NCI-H345 treated with DMSO at 0.1 percent for 48 hours (cell line): ENCODE results near the gene HACD2.

ENCODE experiments used
- DNase-seq: peaks from one replicate; lab custom pipeline; 2025; ENCODE audit not compliant: unreplicated experiment; lab: John Stamatoyannopoulos, UW

HACD2 gene

GRCh38 chr3:123486460-123486859 is 98.4 kb downstream of the HACD2 start:
- no peak for DNase-seq

GRCh38 chr3:123485551-123485950 is 99.3 kb downstream of the HACD2 start:
- no peak for DNase-seq

GRCh38 chr3:123483146-123483545 is 101.7 kb downstream of the HACD2 start:
- no peak for DNase-seq

GRCh38 chr3:123481722-123482457 is 103.0 kb downstream of the HACD2 start:
- DNase-seq, result no peak

- no peak for DNase-seq
Observed at GRCh38 chr3:123481071-123481470, 103.8 kb downstream of the HACD2 start.

GRCh38 chr3:123480428-123480827 is 104.4 kb downstream of the HACD2 start:
- no peak for DNase-seq

GRCh38 chr3:123479891-123480290 is 105.0 kb downstream of the HACD2 start:
- no peak for DNase-seq

- no peak for DNase-seq
Observed at GRCh38 chr3:123478314-123478713, 106.5 kb downstream of the HACD2 start.

- no peak for DNase-seq
Observed at GRCh38 chr3:123476967-123477750, 107.7 kb downstream of the HACD2 start.

GRCh38 chr3:123475786-123476185 is 109.1 kb downstream of the HACD2 start:
- no peak for DNase-seq

- no peak for DNase-seq
Observed at GRCh38 chr3:123471106-123471505, 113.7 kb downstream of the HACD2 start.

GRCh38 chr3:123469323-123469995 is 115.4 kb downstream of the HACD2 start:
- DNase-seq, result no peak

- DNase-seq, result no peak
Observed at GRCh38 chr3:123467046-123467445, 117.8 kb downstream of the HACD2 start.

- DNase-seq, result no peak
Observed at GRCh38 chr3:123464211-123464610, 120.6 kb downstream of the HACD2 start.

- DNase-seq, result no peak
Observed at GRCh38 chr3:123459862-123460261, 125.0 kb downstream of the HACD2 start.

GRCh38 chr3:123458255-123458654 is 126.6 kb downstream of the HACD2 start:
- no peak for DNase-seq

GRCh38 chr3:123457841-123458240 is 127.0 kb downstream of the HACD2 start:
- DNase-seq, result no peak

- DNase-seq, result no peak
Observed at GRCh38 chr3:123453675-123454074, 131.2 kb downstream of the HACD2 start.

- no peak for DNase-seq
Observed at GRCh38 chr3:123451186-123451585, 133.7 kb downstream of the HACD2 start.

GRCh38 chr3:123449997-123450604 is 134.8 kb downstream of the HACD2 start:
- no peak for DNase-seq
